H9 (cell line): ENCODE results near the gene GSTK1. TPM values are rescaled to one million over a fixed set of nuclear protein-coding genes. Genes with fewer than 3 reads are reported as not detected.

Source experiments
- DNase-seq: peaks from one replicate; pipeline ENCODE4 v3.0.0-alpha.2; 2017
- H2AFZ ChIP-seq: one replicate; pipeline ENCODE4 v1.6.1; 2013; ENCODE audit warnings: mild to moderate bottlenecking, low read length, control low read depth, moderate library complexity
- H2AK5ac ChIP-seq: 2 replicates; pipeline ENCODE4 v1.6.1; 2013; ENCODE audit warnings: low read length, control low read depth, mixed read lengths; ENCODE audit not compliant: insufficient read length
- H2BK120ac ChIP-seq: one replicate; pipeline ENCODE4 v1.6.1; 2013; ENCODE audit warnings: low read depth, mild to moderate bottlenecking, low read length, control low read depth, inconsistent platforms; ENCODE audit not compliant: poor library complexity, severe bottlenecking
- H2BK12ac ChIP-seq: 2 replicates; pipeline ENCODE4 v1.6.1; 2013; ENCODE audit warnings: low read length, control low read depth, mixed read lengths, low read depth; ENCODE audit not compliant: insufficient read length
- H2BK15ac ChIP-seq: 2 replicates; pipeline ENCODE4 v1.6.1; 2013; ENCODE audit warnings: low read depth, low read length, control low read depth
- H2BK20ac ChIP-seq: one replicate; pipeline ENCODE4 v1.6.1; 2013; ENCODE audit warnings: low read depth, mild to moderate bottlenecking, low read length, control low read depth, inconsistent platforms; ENCODE audit not compliant: poor library complexity, severe bottlenecking
- H2BK5ac ChIP-seq: 2 replicates; pipeline ENCODE4 v1.6.1; 2013; ENCODE audit warnings: low read length, control low read depth, mixed read lengths; ENCODE audit not compliant: insufficient read length
- H3K14ac ChIP-seq: 2 replicates; pipeline ENCODE4 v1.6.1; 2013; ENCODE audit warnings: low read length, control low read depth; ENCODE audit not compliant: insufficient read depth
- H3K18ac ChIP-seq: 2 replicates; pipeline ENCODE4 v1.6.1; 2013; ENCODE audit warnings: low read depth, mild to moderate bottlenecking, mixed read lengths, low read length, control low read depth; ENCODE audit not compliant: insufficient read length
- H3K23ac ChIP-seq: 2 replicates; pipeline ENCODE4 v1.6.1; 2013; ENCODE audit warnings: low read length, control low read depth, mixed read lengths, low read depth; ENCODE audit not compliant: insufficient read length
- H3K23me2 ChIP-seq: 2 replicates; pipeline ENCODE4 v1.6.1; 2013; ENCODE audit warnings: low read depth, mild to moderate bottlenecking, mixed read lengths, low read length, control low read depth; ENCODE audit not compliant: insufficient read length, poor library complexity, severe bottlenecking
- H3K27ac ChIP-seq: 2 replicates; pipeline ENCODE4 v1.5.1; 2013; ENCODE audit warnings: low read length, control low read depth, mixed read lengths, low read depth; ENCODE audit not compliant: insufficient read length
- H3K27me3 ChIP-seq: 2 replicates; pipeline ENCODE4 v1.6.1; 2013; ENCODE audit warnings: low read length, control low read depth, inconsistent platforms; ENCODE audit not compliant: insufficient read depth
- H3K4ac ChIP-seq: 2 replicates; pipeline ENCODE4 v1.6.1; 2013; ENCODE audit warnings: low read depth, mild to moderate bottlenecking, control low read depth, inconsistent platforms, low read length, moderate library complexity
- H3K4me1 ChIP-seq: 2 replicates; pipeline ENCODE4 v1.6.1; 2013; ENCODE audit warnings: low read length, control low read depth, inconsistent platforms; ENCODE audit not compliant: insufficient read depth
- H3K4me2 ChIP-seq: 2 replicates; pipeline ENCODE4 v1.6.1; 2013; ENCODE audit warnings: low read length, control low read depth, mixed read lengths; ENCODE audit not compliant: insufficient read length, insufficient read depth
- H3K56ac ChIP-seq: 2 replicates; pipeline ENCODE4 v1.6.1; 2013; ENCODE audit warnings: low read depth, mild to moderate bottlenecking, mixed read lengths, low read length, control low read depth; ENCODE audit not compliant: insufficient read length
- H3K79me1 ChIP-seq: 2 replicates; pipeline ENCODE4 v1.6.1; 2013; ENCODE audit warnings: low read depth, mild to moderate bottlenecking, moderate library complexity, low read length, control low read depth, inconsistent platforms; ENCODE audit not compliant: insufficient read depth, poor library complexity, severe bottlenecking
- H3K79me2 ChIP-seq: 2 replicates; pipeline ENCODE4 v1.6.1; 2013; ENCODE audit warnings: low read length, control low read depth, inconsistent platforms; ENCODE audit not compliant: insufficient read depth
- H3K9ac ChIP-seq: 2 replicates; pipeline ENCODE4 v1.6.1; 2013; ENCODE audit warnings: low read length, control low read depth, mixed read lengths; ENCODE audit not compliant: insufficient read length; ENCODE audit errors: extremely low read depth
- H3K9me3 ChIP-seq: one replicate; pipeline ENCODE4 v1.6.1; 2013; ENCODE audit warnings: low read depth, low read length, inconsistent platforms; ENCODE audit not compliant: control insufficient read depth
- H3T11ph ChIP-seq: one replicate; pipeline ENCODE4 v1.6.1; 2013; ENCODE audit warnings: mild to moderate bottlenecking, low read length, control low read depth, inconsistent platforms
- H4K20me1 ChIP-seq: one replicate; pipeline ENCODE4 v1.6.1; 2013; ENCODE audit not compliant: control insufficient read depth, insufficient read length, insufficient read depth
- H4K5ac ChIP-seq: 2 replicates; pipeline ENCODE4 v1.6.1; 2013; ENCODE audit warnings: low read depth, mild to moderate bottlenecking, mixed read lengths, low read length, control low read depth; ENCODE audit not compliant: insufficient read length
- H4K8ac ChIP-seq: replicated peaks from 2 replicates; pipeline ENCODE4 v1.6.1; 2013; ENCODE audit warnings: low read length, control low read depth, mixed read lengths, low read depth; ENCODE audit not compliant: insufficient read length
- H4K91ac ChIP-seq: 2 replicates; pipeline ENCODE4 v1.6.1; 2013; ENCODE audit warnings: low read depth, mild to moderate bottlenecking, moderate library complexity, mixed read lengths, low read length, control low read depth; ENCODE audit not compliant: insufficient read length
- H3K27ac Mint-ChIP-seq, 3 experiments: 2 replicates in 2 of 3; 3 replicates in 1 of 3; pipeline ENCODE4 v1.8.0; 2020 to 2021; ENCODE audit warnings: mixed read lengths in 3 of 3, mild to moderate bottlenecking in 1 of 3, moderate library complexity in 1 of 3
- H3K27me3 Mint-ChIP-seq: 2 replicates; pipeline ENCODE4 v1.8.0; 2021; ENCODE audit warnings: low read depth, mild to moderate bottlenecking, moderate library complexity, mixed read lengths
- H3K36me3 Mint-ChIP-seq, 3 experiments: 2 replicates in 2 of 3; 3 replicates in 1 of 3; pipeline ENCODE4 v1.8.0; 2020 to 2021; ENCODE audit warnings: low read depth in 3 of 3, mixed read lengths in 3 of 3; ENCODE audit not compliant: insufficient read depth in 1 of 3
- H3K4me1 Mint-ChIP-seq, 2 experiments: 2 replicates each; pipeline ENCODE4 v1.8.0; 2020; ENCODE audit warnings: mixed read lengths in 2 of 2
- H3K4me3 Mint-ChIP-seq, 2 experiments: 2 replicates in 1 of 2; 3 replicates in 1 of 2; pipeline ENCODE4 v1.8.0; 2020 to 2021; ENCODE audit warnings: mild to moderate bottlenecking in 2 of 2, mixed read lengths in 2 of 2, moderate library complexity in 1 of 2
- H3K9me3 Mint-ChIP-seq, 2 experiments: 2 replicates in 1 of 2; 3 replicates in 1 of 2; pipeline ENCODE4 v1.8.0; 2020; ENCODE audit warnings: mild to moderate bottlenecking in 2 of 2, mixed read lengths in 2 of 2, moderate library complexity in 1 of 2
- WGBS: extraction: QIAGEN DNeasy Blood & Tissue Kit; methylation state at CpG from one replicate; pipeline ENCODE4 v1.1.7; 2013; ENCODE audit warnings: missing lambda C conversion rate, low lambda C conversion rate, mixed read lengths; ENCODE audit not compliant: insufficient read length; ENCODE audit errors: extremely low coverage; 5-methylcytosine and 5-hydroxymethylcytosine counted together
- total RNA-seq: library from RNA; stranded (reverse); gene quantifications from 2 replicates; pipeline ENCODE4 v1.2.1, GENCODE V29; 2021
- TF ChIP-seq, protein P1 (sequence below): fragments of 200-600 bp; sonication (generic); conservative IDR thresholded peaks from 3 replicates; pipeline ENCODE4 v1.8.0; 2021; ENCODE audit warnings: antibody characterized with exemption, mild to moderate bottlenecking

The GSTK1 gene
- total RNA-seq, 1 experiment from 2014 or later, result 36.1 TPM

DNA sequence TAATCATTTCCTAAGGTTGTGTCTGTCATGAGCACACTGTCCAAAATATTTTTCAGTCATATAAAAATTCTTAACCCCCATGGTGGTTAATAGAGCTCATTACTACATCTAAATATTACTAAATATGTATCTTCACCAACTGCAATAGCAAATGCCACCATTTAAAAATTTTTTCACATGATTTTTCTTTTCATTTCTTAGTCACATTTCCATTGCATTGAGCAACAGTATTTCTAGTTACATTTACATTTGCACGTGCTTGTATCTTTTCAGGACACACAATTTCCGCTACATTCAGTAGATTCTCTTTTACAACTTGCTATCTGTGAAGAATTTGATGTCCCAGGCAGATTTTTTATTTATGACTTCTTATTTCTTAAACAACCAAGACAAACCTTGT, 46.6 kb upstream of the GSTK1 start:
- H4K20me1 ChIP-seq, result no peaks in the 10 kb centered on the region

More for the DNA sequence above, 46.6 kb upstream of the GSTK1 start:
- H3K14ac ChIP-seq, result no peak overlapping the region
- H3K4ac ChIP-seq, result no peak overlapping the region
- no peaks in the 10 kb centered on the region for H3K23me2 ChIP-seq
- H3K4me2 ChIP-seq, result no peak overlapping the region
- Mint-ChIP-seq H3K27ac (no peak overlapping the region), H3K36me3 (peaks cover 0 to 3% (median 0%) of the 10 kb centered on the region in 3 experiments; a peak in 1 of 7 replicates), H3K9me3 (peaks cover 0 to 8% of the 10 kb centered on the region in 2 experiments; a peak in 3 of 5 replicates), H3K4me1 (no peaks in the 10 kb centered on the region), H3K27me3 (peaks cover 9% of the 10 kb centered on the region; the same call in 1 of the 2 replicates), H3K4me3 (no peak overlapping the region)
- no CpG with 5 or more reads among the region's 2 CpGs for WGBS
- DNase-seq, result no peak
- TF ChIP-seq, protein P1, sequence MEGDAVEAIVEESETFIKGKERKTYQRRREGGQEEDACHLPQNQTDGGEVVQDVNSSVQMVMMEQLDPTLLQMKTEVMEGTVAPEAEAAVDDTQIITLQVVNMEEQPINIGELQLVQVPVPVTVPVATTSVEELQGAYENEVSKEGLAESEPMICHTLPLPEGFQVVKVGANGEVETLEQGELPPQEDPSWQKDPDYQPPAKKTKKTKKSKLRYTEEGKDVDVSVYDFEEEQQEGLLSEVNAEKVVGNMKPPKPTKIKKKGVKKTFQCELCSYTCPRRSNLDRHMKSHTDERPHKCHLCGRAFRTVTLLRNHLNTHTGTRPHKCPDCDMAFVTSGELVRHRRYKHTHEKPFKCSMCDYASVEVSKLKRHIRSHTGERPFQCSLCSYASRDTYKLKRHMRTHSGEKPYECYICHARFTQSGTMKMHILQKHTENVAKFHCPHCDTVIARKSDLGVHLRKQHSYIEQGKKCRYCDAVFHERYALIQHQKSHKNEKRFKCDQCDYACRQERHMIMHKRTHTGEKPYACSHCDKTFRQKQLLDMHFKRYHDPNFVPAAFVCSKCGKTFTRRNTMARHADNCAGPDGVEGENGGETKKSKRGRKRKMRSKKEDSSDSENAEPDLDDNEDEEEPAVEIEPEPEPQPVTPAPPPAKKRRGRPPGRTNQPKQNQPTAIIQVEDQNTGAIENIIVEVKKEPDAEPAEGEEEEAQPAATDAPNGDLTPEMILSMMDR, result no peak
- no peak overlapping the region for H2BK5ac ChIP-seq
- H3K9ac ChIP-seq, result no peak overlapping the region
- H3K4me1 ChIP-seq, result no peaks in the 10 kb centered on the region
- no peak overlapping the region for H2BK15ac ChIP-seq
- no peak overlapping the region for H2BK120ac ChIP-seq
- no peaks in the 10 kb centered on the region for H3K79me2 ChIP-seq
- H3K27ac ChIP-seq, result no peak overlapping the region
- H2BK20ac ChIP-seq, result no peak overlapping the region
- no peaks in the 10 kb centered on the region for H3K79me1 ChIP-seq
- no peaks in the 10 kb centered on the region for H3K9me3 ChIP-seq
- no peak overlapping the region for H2AFZ ChIP-seq
- no peak overlapping the region for H4K91ac ChIP-seq
- no peak overlapping the region for H3K56ac ChIP-seq
- no peak overlapping the region for H4K5ac ChIP-seq
- no peak overlapping the region for H3K23ac ChIP-seq
- no peak overlapping the region for H3K18ac ChIP-seq
- no peak overlapping the region for H2AK5ac ChIP-seq
- H3T11ph ChIP-seq, result no peak overlapping the region
- no peak overlapping the region for H2BK12ac ChIP-seq
- no peaks in the 10 kb centered on the region for H3K27me3 ChIP-seq
- H4K8ac ChIP-seq, result no peak overlapping the region
